Measurements from ENCODE around the gene ARPC1B. TPM values are rescaled to one million over a fixed set of nuclear protein-coding genes. Genes with fewer than 3 reads are reported as not detected.

ARPC1B gene
- 0.94 and 6.6 TPM in 2 replicates for polyA plus RNA-seq

GRCh38 chr7:99374111-99375064 is at the start of gene ARPC1B:
ARPC1B (plus strand) TSS chr7:99374730; CDS start chr7:99385715, 10,985 bp downstream.

GRCh38 chr7:99325592-99326407 is 48.7 kb upstream of the ARPC1B start, which contains the start of gene ARPC1A:
ARPC1A (plus strand) TSS chr7:99325898; CDS start chr7:99333354, 7,456 bp downstream.

GRCh38 chr7:99408379-99409191 is 34.1 kb downstream of the ARPC1B start, which contains the start of the genes BUD31 and PDAP1:
BUD31 (plus strand) TSS chr7:99408969; CDS start chr7:99411093, 2,124 bp downstream.
PDAP1 (minus strand) TSS chr7:99408597; CDS start chr7:99408548, 49 bp downstream.

GRCh38 chr7:99438573-99439480 is 64.3 kb downstream of the ARPC1B start, which contains the start of the genes CPSF4 and PTCD1:
CPSF4 (plus strand) TSS chr7:99438943; CDS start chr7:99439083, 140 bp downstream.
PTCD1 (minus strand) TSS chr7:99438798; CDS start chr7:99435242, 3,556 bp downstream.

Other genes starting within 250 kb of the ARPC1B start
- gene SMURF1, start 230.6 kb upstream of the ARPC1B start, polyA plus RNA-seq = 2.8 and 2.9 TPM in 2 replicates
- not detected in 2 replicates for gene KPNA7, start 166.6 kb upstream of the ARPC1B start, polyA plus RNA-seq
- not detected in 2 replicates for gene MYH16, start 101.9 kb upstream of the ARPC1B start, polyA plus RNA-seq
- gene ARPC1A, start 48.8 kb upstream of the ARPC1B start, polyA plus RNA-seq = 246 and 312 TPM in 2 replicates
- 25.4 and 43.5 TPM in 2 replicates for gene PDAP1, start 33.9 kb downstream of the ARPC1B start, polyA plus RNA-seq
- gene BUD31, start 34.2 kb downstream of the ARPC1B start, polyA plus RNA-seq = 377 and 389 TPM in 2 replicates
- gene PTCD1, start 64.1 kb downstream of the ARPC1B start, polyA plus RNA-seq = 0.20 and 0.97 TPM in 2 replicates
- gene CPSF4, start 64.2 kb downstream of the ARPC1B start, polyA plus RNA-seq = 1.6 and 1.7 TPM in 2 replicates
- gene ATP5MF, start 91.4 kb downstream of the ARPC1B start, polyA plus RNA-seq = 2,919 and 3,435 TPM in 2 replicates
- 7.8 and 8.4 TPM in 2 replicates for gene ZNF789, start 98.2 kb downstream of the ARPC1B start, polyA plus RNA-seq
- gene ZNF394, start 125.6 kb downstream of the ARPC1B start, polyA plus RNA-seq = 0.63 and 2.4 TPM in 2 replicates
- 4.5 and 4.6 TPM in 2 replicates for gene ZKSCAN5, start 129.9 kb downstream of the ARPC1B start, polyA plus RNA-seq
- gene FAM200A, start 177.4 kb downstream of the ARPC1B start, polyA plus RNA-seq = 10.5 TPM in 2 replicates
- gene ZNF655, start 183.9 kb downstream of the ARPC1B start, polyA plus RNA-seq = 25.2 and 29.7 TPM in 2 replicates
- gene TMEM225B, start 223.5 kb downstream of the ARPC1B start, polyA plus RNA-seq = not detected in 2 replicates
- 0.45 and 1.1 TPM in 2 replicates for gene ZSCAN25, start 242.2 kb downstream of the ARPC1B start, polyA plus RNA-seq

All from Purkinje cell (primary cell).